HG03139 (cell line): Measurements from ENCODE around the gene MTCH1.

Experiments used
- ATAC-seq: cut with Tn5 transposase; IDR thresholded peaks from one replicate; pipeline ENCODE4 v1.9.1; 2021; ENCODE audit not compliant: unreplicated experiment

Gene MTCH1

GRCh38 chr6:36929152-36929551, 56.8 kb downstream of the MTCH1 start:
- ATAC-seq: no peak

- no peak for ATAC-seq
Observed at GRCh38 chr6:36928547-36928918, 57.5 kb downstream of the MTCH1 start.

GRCh38 chr6:36927691-36928546, 58.1 kb downstream of the MTCH1 start:
- ATAC-seq: no peak

GRCh38 chr6:36926708-36927513, 59.1 kb downstream of the MTCH1 start:
- no peak for ATAC-seq

- no peak for ATAC-seq
Observed at GRCh38 chr6:36925809-36926208, 60.2 kb downstream of the MTCH1 start.

- no peak for ATAC-seq
Observed at GRCh38 chr6:36924778-36925374, 61.1 kb downstream of the MTCH1 start.

GRCh38 chr6:36924131-36924530, 61.9 kb downstream of the MTCH1 start:
- no peak for ATAC-seq

- no peak for ATAC-seq
Observed at GRCh38 chr6:36920546-36920945, 65.5 kb downstream of the MTCH1 start.

GRCh38 chr6:36920049-36920448, 65.9 kb downstream of the MTCH1 start:
- ATAC-seq: no peak
